ENCODE results near the gene PCBP4.
"Not testable (repeated sequence)": the region's sequence is repeated elsewhere in the genome, so short reads cannot be mapped to it uniquely, and the experiment has no call there.

PCBP4 gene

DNA sequence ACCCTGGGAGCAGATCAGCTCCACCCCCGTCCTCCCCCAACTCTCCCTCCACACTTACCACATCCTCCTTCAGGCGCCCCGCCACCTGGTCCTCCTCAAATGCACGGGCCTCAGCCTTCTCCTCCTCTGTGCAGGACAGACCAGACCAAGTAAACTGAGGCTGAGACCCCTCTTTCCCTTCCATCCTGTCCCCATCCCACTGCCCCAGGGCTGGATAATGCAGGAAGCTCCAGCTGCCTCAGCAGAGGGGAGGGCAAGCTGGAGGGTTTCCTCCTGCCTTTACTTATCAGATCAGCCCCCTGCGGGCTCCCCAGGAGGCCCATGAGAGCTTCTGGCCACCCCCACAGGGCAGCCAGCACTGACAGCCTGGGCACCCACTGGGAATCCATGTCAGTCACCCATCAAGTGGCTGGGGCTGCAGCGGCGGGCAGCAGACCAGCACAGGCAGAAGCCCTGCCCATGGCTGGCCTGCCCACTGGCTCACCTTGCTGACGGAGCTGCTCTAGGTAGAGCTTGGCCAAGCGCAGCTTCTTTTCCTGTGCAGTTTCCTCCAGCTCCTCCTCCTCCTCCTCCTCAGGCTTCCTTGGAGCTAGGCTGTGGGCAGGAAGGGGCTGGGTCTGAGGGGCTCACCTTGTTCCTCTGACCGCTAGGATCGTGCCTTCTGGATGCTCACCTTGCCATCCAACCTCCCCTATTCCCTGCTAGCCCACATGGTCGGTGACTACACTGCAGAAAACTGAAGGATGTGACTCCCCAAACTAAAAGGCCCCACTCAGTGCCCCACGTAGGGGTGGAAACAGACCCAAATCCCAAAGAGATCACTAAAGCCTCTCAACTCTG lies 29.4 kb downstream of the PCBP4 start:
- DNase-seq = no peak

DNA sequence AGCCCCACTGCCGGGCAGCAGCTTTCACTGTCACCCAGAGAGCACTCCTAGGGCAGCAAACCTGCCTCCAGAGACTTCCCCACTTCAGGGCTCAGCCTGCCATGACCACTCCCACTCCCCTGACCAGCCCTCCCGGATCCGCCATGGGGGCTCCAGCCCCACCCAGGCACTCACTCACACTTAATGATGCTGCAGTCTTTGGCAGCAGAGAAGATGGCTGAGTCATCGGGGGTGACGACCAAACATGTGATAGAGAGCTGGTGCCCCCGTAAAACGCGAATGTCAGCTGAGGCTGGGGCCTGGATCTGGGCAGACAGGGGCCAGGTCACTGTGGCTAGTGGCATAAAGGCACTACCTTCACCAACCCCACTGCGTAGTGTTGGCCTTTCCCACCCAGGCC lies 30.2 kb downstream of the PCBP4 start:
- no peak for DNase-seq

DNA sequence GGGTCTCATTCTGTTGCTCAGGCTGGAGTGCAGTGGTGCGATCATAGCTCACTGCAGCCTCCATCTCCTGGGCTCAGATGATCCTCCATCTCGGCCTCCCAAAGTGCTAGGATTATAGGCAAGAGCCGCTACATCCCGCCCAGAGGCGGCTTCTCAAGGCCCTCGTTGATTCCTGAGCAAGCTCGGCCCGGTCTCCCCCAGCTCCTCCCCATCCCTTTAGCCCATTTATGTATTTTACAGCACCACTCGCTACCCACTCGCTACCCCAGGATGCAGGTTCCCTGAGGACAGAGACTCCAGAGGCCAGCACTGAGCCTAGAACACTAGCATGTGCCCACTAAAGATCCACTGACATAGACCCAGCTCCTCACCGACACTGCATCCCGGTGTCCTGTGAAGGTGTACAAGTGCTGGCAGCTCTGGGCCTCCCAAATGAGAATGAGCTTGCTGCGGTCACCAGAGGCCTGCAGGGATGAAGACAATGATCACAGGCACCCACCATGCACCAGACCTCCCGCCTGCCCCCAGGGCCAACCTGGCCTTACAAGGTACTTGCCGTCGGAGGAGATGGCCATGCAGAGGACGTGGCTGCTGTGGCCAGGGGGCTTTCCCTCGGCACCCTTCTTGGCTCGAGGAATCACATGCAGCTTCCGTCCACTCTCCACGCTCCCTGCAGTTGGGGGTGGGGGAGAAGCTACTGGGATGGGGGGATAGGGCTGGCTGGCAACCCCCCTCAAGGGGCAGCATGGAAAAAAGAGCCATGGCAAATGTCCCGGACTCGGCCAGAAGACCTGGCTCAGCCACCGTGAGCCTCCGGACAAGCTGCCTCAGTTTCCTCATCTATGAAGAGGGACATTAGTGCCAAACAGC lies 31.1 kb downstream of the PCBP4 start:
- DNase-seq = no peak

DNA sequence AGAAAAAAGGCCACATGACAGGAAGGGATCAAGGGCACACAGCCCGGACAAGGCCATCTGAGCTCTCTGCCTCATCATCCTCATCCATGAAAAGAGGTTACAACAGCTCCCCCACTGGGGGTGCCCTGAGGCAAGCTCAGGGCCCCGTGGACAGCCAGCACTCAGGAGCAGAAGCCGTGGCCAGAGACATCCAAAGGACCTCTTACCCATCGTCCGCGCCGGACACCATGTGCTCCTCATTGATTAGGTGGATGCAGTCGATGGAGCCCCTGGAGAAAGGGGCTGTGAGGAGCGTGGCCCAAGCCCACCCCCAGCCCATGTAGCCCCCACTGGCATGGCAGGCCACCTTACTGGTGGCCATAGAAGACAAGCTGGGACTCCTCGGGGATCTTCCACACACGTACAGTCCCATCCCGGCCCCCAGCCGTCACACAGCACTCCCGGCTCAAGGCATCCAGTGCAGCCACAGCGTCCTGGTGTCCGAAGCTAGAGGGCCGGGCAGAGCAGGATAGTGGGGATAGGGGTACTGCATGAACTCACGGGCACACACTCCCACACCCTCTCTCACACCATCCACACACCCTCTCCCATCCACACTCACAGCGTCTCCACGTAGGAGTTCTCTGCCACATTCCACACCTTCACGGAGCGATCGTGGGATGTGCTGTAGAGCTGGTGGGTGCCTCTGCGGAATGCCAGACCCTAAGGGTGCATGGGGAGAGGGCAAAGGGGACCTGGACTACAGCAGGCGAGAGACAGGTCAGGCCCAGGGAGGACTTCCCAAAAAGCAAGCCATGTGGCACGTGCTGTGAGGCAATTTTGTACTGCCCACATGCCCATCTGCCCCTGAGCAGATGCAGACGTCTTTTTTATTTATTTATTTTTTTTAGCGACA lies 32.0 kb downstream of the PCBP4 start:
- no peak for DNase-seq

DNA sequence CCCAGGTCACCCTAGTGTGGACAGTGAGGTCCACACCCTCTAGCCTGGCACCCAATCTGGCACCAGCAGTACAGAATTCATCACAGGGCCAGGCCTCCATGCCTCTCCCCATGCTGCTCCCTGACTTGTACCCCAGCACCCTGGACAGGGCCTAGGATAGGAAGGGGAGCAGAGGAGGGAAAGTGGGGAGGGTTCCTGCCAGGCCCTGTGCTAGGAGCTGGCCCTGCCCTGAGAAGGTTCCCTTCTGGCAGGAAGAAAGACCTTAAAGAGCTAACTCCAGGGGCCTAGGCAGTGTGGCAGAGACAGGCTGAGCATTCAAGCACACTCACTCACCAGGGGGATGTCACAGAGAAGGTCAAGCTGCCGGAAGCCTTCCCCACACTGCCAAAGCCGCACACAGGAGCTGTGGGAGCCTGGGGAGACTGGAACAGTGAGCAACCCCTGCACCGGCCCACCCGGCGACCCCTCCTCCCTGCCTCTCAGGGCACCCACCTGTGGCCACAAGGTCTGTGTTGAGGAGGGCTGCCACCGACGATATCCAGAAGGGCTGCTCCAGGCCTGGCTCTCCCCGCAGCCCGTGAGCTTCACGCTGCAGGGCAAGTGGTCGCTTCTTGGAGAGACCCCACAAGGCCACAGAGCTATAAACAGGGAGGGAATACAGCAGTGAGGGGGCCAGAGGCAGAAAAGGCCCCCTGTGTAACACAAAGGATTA lies 33.0 kb downstream of the PCBP4 start:
- DNase-seq = no peak

DNA sequence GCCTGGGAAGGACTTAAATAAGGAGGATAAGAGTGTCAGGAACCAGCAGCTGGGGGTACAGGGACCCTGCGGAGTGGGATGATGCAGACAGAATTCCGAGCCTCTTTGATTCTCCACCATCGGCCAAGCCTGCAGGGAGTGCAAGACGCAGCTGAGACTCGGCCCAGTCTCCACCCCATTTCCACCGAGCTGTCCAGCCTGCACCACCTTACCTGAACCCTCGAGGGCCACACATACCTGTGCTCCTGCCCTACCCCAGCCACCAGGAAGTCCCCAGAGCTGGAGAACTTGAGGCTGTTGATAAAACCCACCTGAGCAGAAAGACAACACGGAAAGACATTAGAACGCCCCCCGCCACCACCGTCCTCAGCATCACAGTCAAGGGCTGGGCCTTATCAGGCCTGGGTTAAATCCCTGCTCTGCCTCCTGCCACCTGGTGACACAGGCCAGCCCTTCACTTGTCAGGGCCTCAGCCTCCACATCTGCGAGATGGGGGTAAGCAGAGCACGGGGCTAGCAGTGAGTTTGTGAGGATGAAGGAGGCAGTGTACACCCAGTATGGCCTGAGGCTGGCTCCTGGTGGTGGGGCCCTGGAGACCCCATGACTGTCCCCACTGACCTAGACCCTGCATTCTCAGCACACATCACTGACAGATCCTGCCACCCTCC lies 33.6 kb downstream of the PCBP4 start:
- DNase-seq = no peak

DNA sequence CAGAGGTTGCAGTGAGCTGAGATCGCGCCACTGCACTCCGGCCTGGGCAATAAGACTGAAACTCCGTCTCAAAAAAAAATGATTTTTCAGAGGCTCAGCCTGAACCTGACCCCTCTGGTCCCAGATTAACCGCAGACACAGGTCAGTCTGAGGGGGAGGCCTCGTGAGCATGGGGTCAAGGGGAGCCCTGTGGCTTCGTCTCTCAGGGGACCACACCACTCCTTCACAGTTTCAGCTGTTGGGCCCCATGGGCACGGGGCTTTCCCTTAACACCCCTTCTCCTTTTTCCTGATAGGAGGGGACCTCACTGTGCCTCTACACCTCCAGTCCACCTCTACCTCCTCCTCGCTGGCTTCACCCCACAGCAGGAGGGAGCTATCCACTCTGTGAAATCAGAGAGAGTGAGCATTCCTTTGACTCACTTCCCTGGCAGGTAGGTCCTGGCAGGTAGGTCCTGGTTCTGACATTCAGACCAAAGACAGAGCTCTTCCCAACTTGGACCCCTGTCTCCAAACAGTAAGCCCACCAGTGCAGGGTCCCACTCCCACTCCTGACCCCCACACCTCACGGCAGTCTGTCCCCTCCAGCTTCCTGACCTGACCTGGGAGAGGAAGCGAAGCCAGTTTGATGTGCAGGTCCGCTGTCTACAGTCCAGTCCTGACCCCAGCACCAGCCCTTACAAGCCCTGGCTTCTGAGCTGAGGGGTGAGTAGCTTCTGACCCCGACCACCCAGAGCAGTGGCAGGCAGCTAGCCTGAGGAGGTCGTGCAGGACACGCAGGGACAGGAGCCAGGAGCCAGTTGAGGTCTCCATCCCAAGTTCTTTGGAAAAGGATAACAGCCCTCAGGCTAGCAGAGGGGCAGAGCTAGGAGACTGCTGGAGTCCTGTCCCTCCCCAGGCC lies 34.5 kb downstream of the PCBP4 start:
- DNase-seq = no peak

DNA sequence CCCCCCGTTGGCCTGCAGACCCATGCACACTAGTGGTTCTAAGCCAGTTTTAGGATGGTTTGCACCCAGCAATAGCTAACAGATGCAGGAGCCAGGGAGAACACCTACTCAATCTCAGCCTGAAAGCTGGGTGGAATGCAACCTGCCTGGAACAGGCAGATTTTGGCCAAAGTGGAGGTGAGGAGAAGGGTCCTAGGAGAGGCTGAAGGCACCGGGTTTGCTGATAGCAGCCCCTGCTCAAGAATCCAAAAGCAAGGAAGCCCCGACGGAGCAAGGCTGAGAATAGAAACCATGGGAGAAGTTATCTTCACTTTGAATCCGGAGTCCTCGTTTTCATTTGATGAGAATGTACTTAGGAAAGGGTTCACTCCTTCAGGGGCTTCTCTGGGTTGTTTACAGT lies 35.5 kb downstream of the PCBP4 start:
- DNase-seq = no peak

DNA sequence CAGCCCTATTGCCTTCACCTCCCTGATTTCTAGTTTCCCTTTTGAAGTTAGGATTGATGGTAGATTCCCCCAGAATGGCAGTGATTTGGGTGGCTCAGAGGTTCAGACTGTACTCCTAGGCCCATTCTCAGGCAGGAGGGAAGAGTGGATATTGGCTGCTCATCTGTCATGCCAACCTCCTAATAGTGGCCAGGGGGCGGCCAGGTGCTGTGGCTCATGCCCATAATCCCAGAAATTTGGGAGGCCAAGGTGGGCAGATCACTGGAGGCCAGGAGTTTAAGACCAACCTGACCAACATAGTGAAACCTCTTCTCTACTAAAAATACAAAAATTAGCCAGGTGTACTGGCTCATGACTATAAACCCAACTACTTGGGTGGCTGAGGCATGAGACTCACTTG lies 36.8 kb downstream of the PCBP4 start:
- no peak for DNase-seq

DNA sequence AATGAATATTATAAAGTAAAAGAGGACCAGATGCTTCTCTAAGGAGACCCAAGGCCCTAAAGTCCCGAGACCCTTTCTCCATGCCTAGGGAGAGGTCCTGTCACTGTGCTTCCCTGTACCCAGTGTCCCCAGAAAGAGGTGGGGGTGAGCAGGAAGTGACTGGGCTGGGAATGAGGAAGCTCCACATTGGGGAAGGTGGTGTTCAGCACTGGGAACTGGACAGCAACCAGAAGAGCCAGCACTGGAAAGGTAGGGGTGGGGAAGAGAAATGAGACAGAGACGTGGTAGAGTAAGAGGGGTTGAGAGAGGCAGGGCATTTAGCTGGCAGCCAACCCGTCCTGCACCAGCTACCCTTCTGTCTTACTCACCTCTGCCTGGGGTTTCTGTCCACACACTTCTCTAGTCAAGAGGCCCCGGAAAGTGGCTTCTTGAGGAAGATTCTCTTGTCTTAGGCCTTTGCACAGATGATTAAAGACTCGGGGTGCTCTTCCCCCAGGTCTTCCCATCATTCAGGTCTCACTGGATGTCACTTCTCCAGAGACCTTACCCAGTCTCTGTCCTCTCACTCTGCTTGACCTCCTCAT lies 37.7 kb downstream of the PCBP4 start:
- DNase-seq = peak; percentile 9

DNA sequence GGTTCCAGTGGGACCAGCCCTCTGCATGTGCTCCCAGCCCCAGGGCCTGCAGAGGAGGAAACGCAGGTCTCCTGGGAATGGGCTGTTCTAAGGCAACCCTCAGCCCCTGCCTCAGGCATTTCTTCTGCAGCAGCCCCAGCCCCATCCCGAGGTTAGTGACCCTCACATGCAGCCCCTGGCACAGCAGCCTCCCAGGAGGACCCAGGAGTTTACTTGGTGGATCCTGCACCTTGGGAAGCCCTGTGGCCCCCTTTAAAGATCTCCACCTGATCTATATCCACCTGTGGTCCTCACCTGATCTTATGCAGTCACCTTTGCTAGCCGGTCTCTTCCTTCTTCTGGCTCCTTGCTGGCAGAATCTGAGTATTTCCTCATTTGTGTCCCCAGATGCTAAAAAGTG lies 38.3 kb downstream of the PCBP4 start:
- not testable (repeated sequence) for DNase-seq

DNA sequence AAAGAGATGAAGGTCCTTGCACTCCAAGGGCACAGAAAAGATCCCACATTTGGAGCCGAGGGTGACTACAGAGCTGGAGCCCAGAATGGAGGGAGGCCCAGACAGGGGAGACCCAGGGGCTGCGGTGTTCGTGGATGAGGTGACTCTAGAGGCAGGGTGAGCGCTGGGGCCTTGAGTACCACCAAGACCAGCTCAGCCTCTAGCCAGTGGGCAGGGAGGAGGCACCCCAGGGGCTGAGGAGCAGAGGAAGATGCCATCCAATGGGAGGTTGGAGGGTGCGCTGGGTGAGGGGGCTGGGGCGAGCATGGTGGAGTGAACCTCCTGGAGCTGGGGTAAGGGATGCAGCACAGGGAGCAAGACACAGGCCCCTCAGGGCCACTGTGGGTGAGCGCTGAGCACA lies 38.8 kb downstream of the PCBP4 start:
- no peak for DNase-seq

DNA sequence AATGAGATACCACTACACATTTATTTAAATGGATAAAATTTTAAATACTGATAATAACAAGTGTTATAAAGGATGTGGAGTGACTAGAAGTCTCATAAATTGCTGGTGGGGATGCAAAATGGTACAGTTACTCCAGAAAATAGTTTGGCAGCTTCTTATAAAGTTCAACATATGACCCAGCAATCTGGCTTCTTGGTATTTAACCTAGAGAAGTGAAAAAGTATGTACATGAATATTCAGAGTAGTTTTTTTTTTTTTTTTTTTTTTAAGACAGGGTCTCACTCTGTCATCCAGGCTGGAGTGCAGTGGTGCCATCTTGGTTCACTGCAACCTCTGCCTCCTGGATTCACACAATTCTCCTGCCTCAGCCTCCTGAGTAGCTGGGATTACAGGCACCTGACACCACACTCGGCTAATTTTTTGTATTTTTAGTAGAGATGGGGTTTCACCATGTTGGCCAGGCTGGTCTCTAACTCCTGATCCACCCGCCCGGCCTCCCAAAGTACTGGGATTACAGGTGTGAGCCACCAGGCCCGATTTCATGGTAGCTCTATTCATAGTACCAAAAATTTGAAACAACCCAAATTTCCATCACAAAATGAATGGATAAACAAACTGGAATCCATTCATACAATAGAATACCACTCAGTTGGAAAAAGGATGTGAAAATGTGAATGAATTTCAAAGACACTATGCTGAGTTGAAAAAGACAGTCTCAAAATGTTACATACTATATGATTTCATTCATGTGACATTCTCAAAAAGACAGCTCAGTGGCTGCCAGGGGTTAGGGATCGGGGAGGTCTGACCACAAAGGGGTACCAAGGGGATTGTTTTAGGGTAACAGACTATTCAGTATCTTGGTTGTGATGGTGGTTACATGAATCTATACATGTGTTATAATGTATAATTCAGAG lies 39.9 kb downstream of the PCBP4 start:
- DNase-seq = no peak

DNA sequence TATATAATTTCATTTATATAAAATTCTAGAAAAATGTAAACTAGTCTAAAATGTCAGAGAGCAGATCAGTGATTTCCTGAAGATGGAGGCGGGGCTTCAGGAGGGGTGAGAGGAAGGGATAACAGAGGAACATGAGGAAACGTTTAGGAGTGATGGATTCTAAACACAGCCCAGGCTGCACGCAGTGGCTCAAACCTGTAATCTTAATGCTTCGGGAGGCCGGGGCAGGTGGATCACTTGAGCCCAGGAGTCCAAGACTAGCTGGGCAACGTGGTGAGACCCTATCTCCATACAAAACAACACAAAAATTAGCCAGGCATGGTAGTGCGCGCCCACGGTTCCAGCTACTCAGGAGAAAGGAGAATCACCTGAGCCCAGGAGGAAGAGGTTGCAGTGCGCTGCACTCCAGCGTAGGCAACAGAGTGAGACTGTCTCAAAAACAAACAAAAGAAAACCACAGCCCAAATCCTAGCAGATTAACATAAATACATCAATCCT lies 46.1 kb downstream of the PCBP4 start:
- no peak for DNase-seq

DNA sequence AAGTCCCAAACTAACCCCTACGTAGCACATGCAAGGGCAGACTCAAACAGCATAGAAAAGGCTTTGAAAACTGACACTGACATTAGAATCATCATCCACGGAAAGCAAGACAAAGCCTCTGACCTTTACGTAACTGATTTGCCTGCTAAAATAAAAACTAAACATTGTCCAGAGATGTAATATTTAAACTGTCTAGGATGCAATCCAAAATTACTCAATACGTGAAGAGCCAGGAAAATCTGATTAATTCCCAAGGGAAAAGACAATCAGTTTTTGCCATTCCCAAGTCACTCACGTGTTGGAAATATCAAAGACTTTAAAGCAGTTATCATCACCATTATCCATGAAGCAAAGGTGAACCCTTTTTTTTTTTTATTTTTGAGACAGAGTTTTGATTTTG lies 50.8 kb downstream of the PCBP4 start:
- DNase-seq = no peak

DNA sequence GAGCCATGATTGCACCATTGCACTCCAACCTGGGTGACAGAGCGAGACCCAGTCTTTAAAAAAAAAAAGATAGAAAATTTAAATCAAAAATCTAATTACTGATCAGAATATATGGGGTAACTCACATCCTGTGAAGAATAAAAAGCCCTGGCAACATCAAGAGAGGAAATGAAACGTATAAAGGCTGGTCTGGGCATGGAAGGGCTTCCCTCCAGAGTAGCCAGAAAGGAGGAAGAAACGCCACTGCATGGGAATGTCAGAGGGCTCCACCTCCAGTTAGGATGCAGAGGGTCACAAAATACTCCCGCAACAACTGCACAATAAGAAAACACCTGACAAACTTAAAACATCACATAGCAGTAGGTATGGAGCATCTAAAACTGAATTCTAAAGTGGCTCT lies 59.2 kb downstream of the PCBP4 start:
- no peak for DNase-seq
